AML-193 (cell line): ENCODE measurements around the gene L1TD1.
"Not testable (repeated sequence)": the region's sequence is repeated elsewhere in the genome, so short reads cannot be mapped to it uniquely, and the experiment has no call there.

Experiments
- DNase-seq, 2 experiments: peaks; one replicate each; lab custom pipeline; 2025; lab: John Stamatoyannopoulos, UW

The L1TD1 gene

DNA sequence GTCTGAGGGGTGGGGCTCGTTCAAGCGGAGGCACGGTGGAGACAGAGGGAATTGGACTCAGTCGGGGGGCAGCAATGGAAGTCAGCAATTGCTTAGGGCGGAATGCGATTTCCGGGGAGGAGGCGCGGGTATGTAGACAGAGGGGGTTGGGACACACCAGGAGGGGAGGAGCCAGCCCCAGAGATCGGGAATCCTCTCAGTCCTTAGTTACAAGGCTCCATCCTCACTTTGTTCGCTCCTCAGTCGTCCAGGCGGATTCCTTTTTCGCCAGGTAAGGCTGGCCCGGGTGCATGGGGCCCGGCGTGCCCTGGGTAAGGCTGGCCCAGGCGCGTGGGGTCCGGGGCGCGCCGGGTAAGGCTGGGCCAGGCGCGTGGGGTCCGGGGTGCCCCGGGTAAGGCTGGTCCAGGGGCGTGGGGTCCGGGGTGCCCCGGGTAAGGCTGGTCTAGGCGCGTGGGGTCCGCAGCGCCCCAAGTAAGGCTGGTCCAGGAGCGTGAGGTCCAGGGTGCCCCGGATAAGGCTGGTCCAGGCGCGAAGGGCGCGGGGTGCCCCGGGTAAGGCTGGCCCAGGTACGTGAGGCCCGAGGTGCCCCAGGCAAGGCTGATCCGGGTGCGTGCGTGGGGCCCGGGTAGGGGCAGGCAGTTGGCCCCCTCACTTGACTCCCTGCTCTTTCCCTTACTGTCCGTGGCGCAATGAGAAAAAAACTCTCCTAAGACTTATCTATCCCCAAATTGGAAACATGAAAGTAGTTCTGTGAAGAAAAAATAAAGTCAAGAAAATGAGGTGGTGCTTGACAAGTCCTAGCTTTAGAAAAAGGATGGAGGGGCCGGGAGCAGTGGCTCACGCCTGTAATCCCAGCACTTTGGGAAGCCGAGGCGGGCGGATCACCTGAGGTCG is at the start of gene L1TD1:
Gene L1TD1 (plus strand): TSS at position 199 of the 894 bp plus-strand sequence. CDS start 11,780 bp downstream, outside the sequence.
- DNase-seq: no peak

GRCh38 chr1:62159940-62160348 is 34.7 kb upstream of the L1TD1 start:
- DNase-seq: no peak

- DNase-seq: no peak
Measured at GRCh38 chr1:62161711-62162110, 32.9 kb upstream of the L1TD1 start.

DNA sequence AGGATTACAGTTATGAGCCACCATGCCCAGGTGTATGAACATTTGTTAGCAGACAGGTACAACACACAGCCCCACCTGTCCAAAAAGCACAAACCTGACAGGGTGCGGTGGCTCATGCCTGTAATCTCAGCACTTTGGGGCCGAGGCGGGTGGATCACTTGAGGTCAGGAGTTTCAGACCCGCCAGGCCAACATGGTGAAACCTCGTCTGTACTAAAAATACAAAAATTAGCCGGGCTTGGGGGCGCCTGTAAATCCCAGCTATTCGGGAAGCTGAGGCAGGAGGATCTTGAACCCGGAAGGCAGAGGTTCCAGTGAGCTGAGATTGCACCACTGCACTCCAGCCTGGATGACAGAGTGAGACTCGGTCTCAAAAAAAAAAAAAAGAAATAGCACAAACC is 24.3 kb upstream of the L1TD1 start:
- DNase-seq: not testable (repeated sequence)

GRCh38 chr1:62175568-62176179 is 19.0 kb upstream of the L1TD1 start:
- peak; percentile 38 to 46 for DNase-seq

- no peak for DNase-seq
Measured at GRCh38 chr1:62176597-62177312, 17.9 kb upstream of the L1TD1 start.

- no peak for DNase-seq
Measured at GRCh38 chr1:62177621-62178020, 17.0 kb upstream of the L1TD1 start.

DNA sequence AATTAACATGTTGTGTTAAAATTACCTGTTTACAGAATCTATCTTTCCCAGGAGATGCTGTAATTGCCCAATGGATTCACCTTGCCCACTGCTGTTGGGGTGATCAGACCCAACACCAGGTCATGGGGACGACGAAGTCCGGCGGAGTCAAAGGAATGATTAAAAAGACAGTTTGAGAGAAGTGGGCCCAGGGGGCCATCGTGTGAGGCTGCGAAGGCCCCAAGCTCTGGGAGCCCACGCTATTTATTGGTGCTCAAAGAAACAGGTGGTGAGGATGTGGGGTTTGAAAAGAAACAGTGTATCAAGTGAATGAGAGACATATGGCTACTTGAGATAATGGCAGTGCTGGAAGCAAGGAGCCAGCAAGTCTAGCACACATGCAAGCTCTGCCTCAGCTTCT is 16.3 kb upstream of the L1TD1 start:
- DNase-seq: no peak

DNA sequence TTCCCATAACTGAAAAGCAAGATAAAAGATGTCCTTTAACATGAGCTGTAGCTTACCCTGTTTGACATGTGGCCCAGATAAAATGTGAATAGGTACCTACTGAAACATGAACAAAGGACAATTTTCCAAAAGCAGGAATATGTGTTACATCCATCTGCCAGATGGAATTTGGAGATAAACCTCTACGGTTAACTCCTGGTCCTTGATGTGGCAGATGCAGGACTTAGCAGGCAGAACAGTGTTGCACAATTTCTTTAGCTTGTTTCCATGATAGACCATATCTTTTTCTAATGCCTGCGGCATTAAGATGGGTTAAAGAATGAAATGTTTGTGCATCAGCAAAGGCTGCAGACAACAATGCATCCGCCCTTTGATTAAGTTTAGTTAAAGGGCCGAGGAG is 14.6 kb upstream of the L1TD1 start:
- not testable (repeated sequence) for DNase-seq

DNA sequence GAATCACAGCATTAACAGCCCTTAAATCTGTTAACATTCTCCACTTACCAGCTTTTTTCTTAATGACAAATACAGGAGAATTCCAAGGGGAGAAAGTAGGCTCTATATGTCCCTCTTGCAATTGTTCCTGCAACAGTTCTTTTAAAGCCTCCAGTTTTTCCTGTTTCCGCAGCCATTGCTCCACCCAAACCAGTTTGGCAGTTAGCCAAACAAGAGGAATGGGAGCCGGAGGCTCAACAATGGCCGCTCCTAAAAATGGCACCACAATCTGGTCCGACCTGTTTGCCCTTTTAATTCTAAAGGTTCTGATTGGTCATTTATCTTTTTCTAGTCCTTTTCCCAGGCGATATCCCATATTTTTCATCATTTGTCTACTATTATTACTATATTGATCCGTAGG is 14.0 kb upstream of the L1TD1 start:
- DNase-seq: no peak

GRCh38 chr1:62181532-62181931 is 13.1 kb upstream of the L1TD1 start:
- no peak for DNase-seq

DNA sequence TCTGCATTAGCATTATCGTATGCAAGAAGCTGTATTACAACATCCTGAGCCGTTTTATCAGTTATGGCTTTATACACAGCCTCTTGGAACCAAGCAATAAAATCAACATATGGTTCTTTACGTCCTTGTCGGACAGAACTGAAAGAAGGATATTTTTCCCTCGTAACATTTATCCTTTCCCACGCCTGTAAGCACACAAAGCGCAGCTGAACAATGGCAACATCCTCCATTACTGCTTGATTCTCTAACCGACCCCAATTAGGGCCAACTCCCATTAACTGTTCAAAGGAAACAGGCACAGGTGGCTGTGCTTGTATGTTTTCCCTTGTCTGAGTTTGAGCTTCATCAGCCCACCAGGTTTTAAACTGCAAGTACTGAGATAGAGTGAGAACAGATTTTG is 12.5 kb upstream of the L1TD1 start:
- DNase-seq: not testable (repeated sequence)

DNA sequence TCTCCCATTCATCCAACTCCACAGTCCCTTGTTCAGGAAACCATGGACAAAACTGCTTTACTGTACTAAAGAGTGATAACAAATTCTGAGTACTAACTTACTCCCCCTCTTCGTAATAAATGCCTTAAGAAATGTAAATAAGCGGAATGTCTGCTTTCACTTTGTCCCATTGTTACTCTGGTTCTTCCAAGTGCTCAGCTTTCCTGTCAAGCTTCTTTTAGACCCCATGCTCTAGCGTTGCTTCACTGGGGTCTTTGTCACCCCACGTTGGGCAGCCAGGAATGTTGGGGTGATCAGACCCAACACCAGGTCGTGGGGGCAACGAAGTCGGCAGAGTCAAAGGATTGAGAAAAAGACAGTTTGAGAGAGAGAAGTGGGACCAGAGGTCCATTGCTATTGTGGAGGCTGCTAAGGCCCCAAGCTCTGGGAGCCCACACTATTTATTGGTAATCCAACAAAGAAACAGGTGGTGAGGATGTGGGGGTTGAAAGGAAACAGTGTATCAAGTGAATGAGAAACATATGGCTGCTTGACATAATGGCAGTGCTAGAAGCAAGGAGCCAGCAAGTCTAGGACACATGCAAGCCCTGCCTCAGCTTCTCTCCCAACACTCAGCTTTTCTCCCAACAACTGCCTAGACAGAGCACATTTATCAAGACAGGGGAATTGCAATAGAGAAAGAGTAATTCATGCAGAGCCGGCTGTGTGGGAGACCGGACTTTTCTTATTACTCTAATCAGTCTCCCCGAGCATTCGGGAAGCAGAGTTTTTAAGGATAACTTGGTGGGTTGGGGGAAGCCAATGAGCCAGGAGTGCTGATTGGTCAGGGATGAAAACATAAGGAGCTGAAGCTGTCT is 11.3 kb upstream of the L1TD1 start:
- not testable (repeated sequence) for DNase-seq

- DNase-seq: no peak
Measured at GRCh38 chr1:62184336-62184735, 10.3 kb upstream of the L1TD1 start.

GRCh38 chr1:62185233-62185632 is 9.4 kb upstream of the L1TD1 start:
- DNase-seq: not testable (repeated sequence)

DNA sequence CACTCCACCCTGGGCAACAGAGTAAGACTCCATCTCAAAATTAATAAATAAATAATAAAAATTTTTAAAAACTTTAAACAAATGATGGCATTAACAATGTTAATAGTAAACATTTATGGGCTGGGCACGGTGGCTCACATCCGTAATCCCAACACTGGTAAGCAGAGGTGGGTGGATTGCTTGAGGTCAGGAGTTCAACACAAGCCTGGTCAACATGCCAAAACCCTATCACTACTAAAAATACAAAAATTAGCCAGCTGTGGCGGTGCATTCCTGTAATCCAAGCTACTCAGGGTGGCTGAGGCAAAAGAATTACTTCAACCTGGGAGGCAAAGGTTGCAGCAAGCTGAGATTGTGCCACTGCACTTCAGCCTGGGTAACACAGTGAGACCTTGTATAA is 9.0 kb upstream of the L1TD1 start:
- DNase-seq: no peak

- DNase-seq: no peak
Measured at GRCh38 chr1:62187548-62187947, 7.1 kb upstream of the L1TD1 start.

- DNase-seq: no peak
Measured at GRCh38 chr1:62188111-62188510, 6.5 kb upstream of the L1TD1 start.

DNA sequence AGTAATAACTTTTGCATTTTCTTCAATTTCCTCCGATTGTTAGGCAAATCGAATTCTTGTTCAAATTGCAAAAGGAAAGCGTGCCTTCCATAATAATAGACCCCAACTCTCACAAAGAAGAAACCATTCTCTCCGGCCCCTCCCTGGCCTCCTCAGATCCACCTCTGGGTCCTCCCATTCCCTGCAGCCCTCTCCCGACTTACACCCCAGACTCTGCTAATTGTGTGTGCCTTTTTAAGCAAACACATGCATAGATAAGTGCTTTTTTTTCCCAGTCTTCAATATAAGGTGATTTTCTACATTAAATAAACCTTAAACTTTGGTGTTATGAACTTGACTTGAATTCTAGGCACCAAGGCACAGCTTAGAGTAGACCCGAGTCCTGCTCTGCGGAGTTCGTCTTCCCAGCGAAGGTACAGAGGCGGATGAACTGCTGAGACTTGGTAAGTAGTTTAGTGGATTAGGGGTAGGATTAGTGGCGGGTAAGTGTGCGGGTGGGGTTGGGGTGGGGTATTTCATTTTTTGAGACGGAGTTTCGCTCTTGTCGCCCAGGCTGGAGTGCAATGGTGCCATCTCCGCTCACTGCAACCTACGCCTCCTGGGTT is 1.5 kb downstream of the L1TD1 start:
- no peak for DNase-seq

- DNase-seq: no peak
Measured at GRCh38 chr1:62198069-62198780, 3.6 kb downstream of the L1TD1 start.

GRCh38 chr1:62198781-62199125 is 4.1 kb downstream of the L1TD1 start:
- no peak for DNase-seq
